Kidney (tissue), 14 donors: ENCODE measurements around the gene RYR3. TPM values are rescaled to one million over a fixed set of nuclear protein-coding genes. Genes with fewer than 3 reads are reported as not detected.
A peak's percentile ranks its signal among the peaks of the same experiment; 100 is the strongest.

Experiments used
- DNase-seq, 5 donors: peaks; one replicate each; pipeline ENCODE4 v3.0.0-alpha.2; 2013 to 2020
- FAIRE-seq: peaks from 2 replicates; lab custom pipeline; 2012; peaks lifted over from hg19 to GRCh38; lab: Jason Lieb, UNC
- H3K27ac ChIP-seq, 2 donors: one replicate each; pipeline ENCODE4 v1.7.0; 2013; ENCODE audit warnings: low read depth in 2 of 2, low read length in 2 of 2, inconsistent platforms in 1 of 2
- H3K27me3 ChIP-seq: one replicate; pipeline ENCODE4 v1.7.1; 2013; ENCODE audit warnings: low read length, inconsistent platforms; ENCODE audit not compliant: control insufficient read depth, insufficient read depth
- H3K36me3 ChIP-seq, 3 donors: one replicate each; pipeline versions ENCODE4 v1.7.0 to v1.7.1; 2013; ENCODE audit warnings: low read length in 3 of 3, control low read depth in 1 of 3, inconsistent platforms in 1 of 3; ENCODE audit not compliant: insufficient read depth in 3 of 3, control insufficient read depth in 2 of 3
- H3K4me1 ChIP-seq, 3 donors: one replicate each; pipeline versions ENCODE4 v1.7.0 to v1.7.1; 2013; ENCODE audit warnings: low read length in 3 of 3, inconsistent platforms in 1 of 3, low read depth in 1 of 3; ENCODE audit not compliant: control insufficient read depth in 2 of 3, insufficient read depth in 2 of 3
- H3K4me3 ChIP-seq, 3 donors: one replicate each; pipeline versions ENCODE4 v1.7.0 to v1.8.1; 2013; ENCODE audit warnings: low read length in 3 of 3, control low read depth in 1 of 3, inconsistent platforms in 1 of 3
- H3K9ac ChIP-seq, 3 donors: one replicate each; pipeline versions ENCODE4 v1.7.0 to v1.7.1; 2013; ENCODE audit warnings: low read length in 3 of 3, control low read depth in 1 of 3, inconsistent platforms in 1 of 3
- H3K9me3 ChIP-seq, 3 donors: one replicate each; pipeline versions ENCODE4 v1.7.0 to v1.7.1; 2013; ENCODE audit warnings: low read length in 3 of 3, control low read depth in 1 of 3, inconsistent platforms in 1 of 3; ENCODE audit not compliant: control insufficient read depth in 2 of 3, insufficient read depth in 1 of 3
- CTCF ChIP-seq: IDR thresholded peaks from 3 replicates; pipeline ENCODE4 v1.5.1; 2012; ENCODE audit warnings: mild to moderate bottlenecking, moderate library complexity, borderline replicate concordance; ENCODE audit not compliant: insufficient read depth; ENCODE audit errors: extremely low read depth
- intact Hi-C: fragments of 100-400 bp; cut with DNase I; formaldehyde crosslinking; loops from one replicate; pipeline ENCODE4 v1.11.1; 2022
- polyA plus RNA-seq: library from polyadenylated mRNA; stranded (reverse); fragments of 350-450 nt; fragmentation: Illumina TruSeq; extraction: RNeasy Lipid Tissue Mini Kit (QIAGEN cat#74804); gene quantifications from one replicate; pipeline ENCODE4 v1.2.3, GENCODE V29; 2014; ENCODE audit warnings: low read depth, low replicate concordance; ENCODE audit not compliant: insufficient read depth
- total RNA-seq: library from RNA; stranded (reverse); fragmentation: NEBNext Ultra II Directional; extraction: Animal tissue kit (Norgen Biotek cat#: 25700); gene quantifications from one replicate; pipeline ENCODE4 v1.2.1, GENCODE V29; 2021
- donor health status: control.
- donor health status: control.
- donor health status: control.
- donor health status: control.
- donor health status: control.
- donor health status: DM: yes; HTN: yes; CAD: no.
- donor health status: Normal renal cell carcinoma (clear cell type).

RYR3 gene
- total and polyA plus RNA-seq, 2 donors from 2014 or later = 0.90 to 10.5 TPM

GRCh38 chr15:33283576-33283975, 27.2 kb upstream of the RYR3 start:
- no peak overlapping the region for H3K27ac ChIP-seq
- no peaks in the 10 kb centered on the region for H3K36me3 ChIP-seq
- H3K9me3 ChIP-seq = no peaks in the 10 kb centered on the region
- no peak overlapping the region for H3K4me3 ChIP-seq
- intact Hi-C loops = no loop called here
- TF ChIP-seq CTCF = no peak
- no peak for DNase-seq
- H3K9ac ChIP-seq = no peak overlapping the region
- FAIRE-seq = no peak
- H3K4me1 ChIP-seq = no peaks in the 10 kb centered on the region
- no peaks in the 10 kb centered on the region for H3K27me3 ChIP-seq

GRCh38 chr15:33284336-33284735, 26.4 kb upstream of the RYR3 start:
- Histone ChIP-seq H3K4me3 (no peak overlapping the region), H3K4me1 (no peaks in the 10 kb centered on the region), H3K27me3 (no peaks in the 10 kb centered on the region), H3K9ac (no peak overlapping the region), H3K9me3 (no peaks in the 10 kb centered on the region), H3K27ac (no peak overlapping the region), H3K36me3 (no peaks in the 10 kb centered on the region)
- no peak for FAIRE-seq
- DNase-seq = no peak
- TF ChIP-seq CTCF = no peak
- intact Hi-C loops = no loop called here

GRCh38 chr15:33292717-33293307, 18.0 kb upstream of the RYR3 start:
- Histone ChIP-seq H3K27ac (no peak overlapping the region), H3K9ac (no peak overlapping the region), H3K36me3 (no peaks in the 10 kb centered on the region), H3K4me3 (no peak overlapping the region), H3K9me3 (no peaks in the 10 kb centered on the region), H3K4me1 (no peaks in the 10 kb centered on the region), H3K27me3 (no peaks in the 10 kb centered on the region)
- DNase-seq = peak in 4 of 5 donors; percentile 50 to 87 (median 75)
- TF ChIP-seq CTCF = peak; percentile 68
- intact Hi-C loops = no loop called here
- peak; percentile 52 for FAIRE-seq
